Activated CD8-positive, alpha-beta memory T cell treated with anti-CD3 and anti-CD28 coated beads, Interleukin-2, amount 10 ng/mL, durations not matched to agents 7 days and 5 days (primary cell): Measurements from ENCODE around the gene CDH8. TPM values are rescaled to one million over a fixed set of nuclear protein-coding genes. Genes with fewer than 3 reads are reported as not detected.
"Not testable (repeated sequence)": the region's sequence is repeated elsewhere in the genome, so short reads cannot be mapped to it uniquely, and the experiment has no call there.

Experiments used
- ATAC-seq: fragments of 150-1000 bp; cut with Tn5 transposase; one replicate; pipeline ENCODE4 v1.10.0; 2021; ENCODE audit warnings: moderate library complexity
- CTCF ChIA-PET: fragments of 350-600 bp; sonication (Branson Sonifier 250); formaldehyde crosslinking; loops from one replicate; lab custom pipeline; 2021; ENCODE audit warnings: antibody characterized with exemption; lab: Charles Lee
- DNase-seq: peaks from one replicate; pipeline ENCODE4 v3.0.0-alpha.2; 2020
- H3K27ac Mint-ChIP-seq: one replicate; pipeline ENCODE4 v1.8.0; 2021; ENCODE audit warnings: mild to moderate bottlenecking, mixed read lengths
- H3K27me3 Mint-ChIP-seq: one replicate; pipeline ENCODE4 v1.8.0; 2021; ENCODE audit warnings: mixed read lengths
- H3K36me3 Mint-ChIP-seq: one replicate; pipeline ENCODE4 v1.8.0; 2021; ENCODE audit warnings: mild to moderate bottlenecking, mixed read lengths
- H3K4me1 Mint-ChIP-seq: one replicate; pipeline ENCODE4 v1.8.0; 2021; ENCODE audit warnings: mixed read lengths
- H3K4me3 Mint-ChIP-seq: one replicate; pipeline ENCODE4 v1.8.0; 2021; ENCODE audit warnings: mild to moderate bottlenecking, moderate library complexity, mixed read lengths
- H3K9me3 Mint-ChIP-seq: one replicate; pipeline ENCODE4 v1.8.0; 2022; ENCODE audit warnings: low read depth, mixed read lengths
- total RNA-seq, 2 experiments: library from RNA; stranded (reverse); gene quantifications; one replicate each; pipeline ENCODE4 v1.2.3, GENCODE V29; 2021

The CDH8 gene
- total RNA-seq, 2 experiments from 2014 or later: not detected

- DNase-seq (no peak), ATAC-seq (no peak)
- Mint-ChIP-seq H3K27ac (no peak overlapping the region), H3K9me3 (peaks cover 8% of the 10 kb centered on the region), H3K4me3 (no peak overlapping the region), H3K4me1 (no peaks in the 10 kb centered on the region), H3K36me3 (no peaks in the 10 kb centered on the region), H3K27me3 (no peaks in the 10 kb centered on the region)
- CTCF ChIA-PET: no interaction called here
Observed at GRCh38 chr16:61715393-61715792, 320.8 kb downstream of the CDH8 start.

GRCh38 chr16:61713787-61714186 is 322.5 kb downstream of the CDH8 start:
- no peak overlapping the region for H3K27ac Mint-ChIP-seq
- ATAC-seq (no peak), DNase-seq (no peak)
- no peaks in the 10 kb centered on the region for H3K4me1 Mint-ChIP-seq
- peaks cover 6% of the 10 kb centered on the region for H3K9me3 Mint-ChIP-seq
- H3K36me3 Mint-ChIP-seq: no peaks in the 10 kb centered on the region
- H3K4me3 Mint-ChIP-seq: no peak overlapping the region
- H3K27me3 Mint-ChIP-seq: no peaks in the 10 kb centered on the region
- CTCF ChIA-PET: no interaction called here

DNA sequence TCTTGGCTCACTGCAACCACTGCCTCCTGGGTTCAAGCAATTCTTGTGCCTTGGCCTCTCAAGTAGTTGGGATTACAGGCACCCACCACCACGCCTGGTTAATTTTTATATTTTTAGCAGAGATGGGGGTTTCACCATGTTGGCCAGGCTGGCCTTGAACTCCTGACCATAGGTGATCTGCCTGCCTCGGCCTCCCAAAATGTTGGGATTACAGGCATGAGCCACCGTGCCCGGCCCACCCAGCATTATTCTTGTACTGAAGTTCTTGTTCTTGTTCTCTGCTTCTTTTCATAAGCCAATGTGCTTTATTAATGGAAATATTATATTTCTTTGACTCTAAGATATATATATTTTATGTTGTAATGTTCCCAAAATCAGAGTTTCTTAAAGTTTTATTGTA is 336.6 kb downstream of the CDH8 start:
- H3K4me3 Mint-ChIP-seq, H3K27me3 Mint-ChIP-seq, DNase-seq, H3K36me3 Mint-ChIP-seq, ATAC-seq, H3K4me1 Mint-ChIP-seq, CTCF ChIA-PET, H3K27ac Mint-ChIP-seq: not testable (repeated sequence)
- H3K9me3 Mint-ChIP-seq: peaks cover 12% of the 10 kb centered on the region

GRCh38 chr16:61684541-61684940 is 351.7 kb downstream of the CDH8 start:
- CTCF ChIA-PET: no interaction called here
- Mint-ChIP-seq H3K27me3 (no peaks in the 10 kb centered on the region), H3K27ac (no peak overlapping the region)

DNA sequence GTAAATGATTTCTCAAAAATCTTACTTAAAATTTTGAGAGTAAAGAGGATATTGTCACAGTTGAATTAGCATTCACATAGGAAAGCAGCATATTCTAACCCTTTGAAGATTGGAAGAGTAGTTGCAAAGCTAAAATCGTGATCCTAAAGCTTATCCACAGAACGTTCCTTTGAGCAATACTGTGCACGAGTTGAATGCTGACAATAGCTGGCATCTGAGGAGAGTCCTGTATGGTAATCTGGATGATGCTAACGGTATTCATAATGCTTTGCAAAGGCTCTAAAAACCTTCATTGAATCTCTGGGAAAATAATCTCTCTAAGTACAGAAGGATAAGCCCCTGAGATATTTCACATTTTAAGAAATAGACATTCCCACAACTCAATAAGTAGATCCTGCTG is 354.6 kb downstream of the CDH8 start:
- no peak overlapping the region for H3K27ac Mint-ChIP-seq
- ATAC-seq: no peak

More at GRCh38 chr16:61684541-61684940, 351.7 kb downstream of the CDH8 start:
- Mint-ChIP-seq H3K36me3 (no peaks in the 10 kb centered on the region), H3K9me3 (peaks cover 13% of the 10 kb centered on the region), H3K4me1 (no peaks in the 10 kb centered on the region), H3K4me3 (no peak overlapping the region)
- DNase-seq (no peak), ATAC-seq (no peak)

GRCh38 chr16:61681124-61681523 is 355.1 kb downstream of the CDH8 start:
- Mint-ChIP-seq H3K27me3 (no peaks in the 10 kb centered on the region), H3K36me3 (no peaks in the 10 kb centered on the region), H3K4me1 (no peaks in the 10 kb centered on the region), H3K27ac (no peak overlapping the region), H3K4me3 (no peak overlapping the region), H3K9me3 (peaks cover 12% of the 10 kb centered on the region)
- ATAC-seq (no peak), DNase-seq (no peak)
- CTCF ChIA-PET: no interaction called here

More for the DNA sequence above, 354.6 kb downstream of the CDH8 start:
- H3K4me1 Mint-ChIP-seq: no peaks in the 10 kb centered on the region
- H3K36me3 Mint-ChIP-seq: no peaks in the 10 kb centered on the region
- peaks cover 12% of the 10 kb centered on the region for H3K9me3 Mint-ChIP-seq
- no peak for DNase-seq
- CTCF ChIA-PET: no interaction called here
- no peaks in the 10 kb centered on the region for H3K27me3 Mint-ChIP-seq
- no peak overlapping the region for H3K4me3 Mint-ChIP-seq

DNA sequence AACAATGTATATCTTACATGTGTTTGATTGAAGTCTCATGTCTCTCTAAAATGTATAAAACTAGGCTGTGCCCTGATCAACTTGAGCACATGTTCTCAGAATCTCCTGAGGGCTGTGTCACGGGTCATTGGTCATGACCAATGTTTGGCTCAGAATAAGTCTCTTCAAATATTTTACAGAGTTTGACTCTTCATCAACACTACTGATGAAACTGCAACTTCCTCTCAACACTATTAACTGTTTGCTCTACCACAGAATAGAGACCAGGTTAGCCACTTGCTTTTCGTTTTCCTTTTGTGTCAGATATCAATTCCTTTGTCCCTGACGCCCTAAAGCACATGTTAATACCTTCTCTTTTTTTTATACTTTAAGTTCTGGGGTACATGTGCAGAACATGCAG is 358.1 kb downstream of the CDH8 start:
- DNase-seq (no peak), ATAC-seq (no peak)
- Mint-ChIP-seq H3K36me3 (no peaks in the 10 kb centered on the region), H3K27ac (no peak overlapping the region), H3K4me1 (no peaks in the 10 kb centered on the region), H3K9me3 (peaks cover 11% of the 10 kb centered on the region), H3K4me3 (no peak overlapping the region), H3K27me3 (no peaks in the 10 kb centered on the region)
- CTCF ChIA-PET: no interaction called here

DNA sequence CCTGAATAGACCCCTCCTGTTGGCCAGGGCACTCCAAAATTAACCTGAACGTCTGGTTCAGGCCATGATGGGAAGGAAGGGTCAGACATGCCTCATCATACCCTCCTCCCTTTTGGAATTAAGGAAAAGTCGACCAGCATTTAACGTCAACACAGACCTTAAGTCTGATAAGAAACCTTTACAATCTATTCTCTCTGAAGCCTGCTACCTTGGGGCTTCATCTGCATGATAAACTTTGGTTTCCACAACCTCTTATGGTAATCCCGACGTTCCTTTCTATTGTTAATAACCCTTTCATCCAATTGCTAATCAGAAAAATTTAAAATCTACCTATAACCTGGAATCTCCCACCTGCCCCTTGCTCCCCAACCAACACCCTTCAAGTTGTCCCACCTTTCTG is 358.5 kb downstream of the CDH8 start:
- H3K27me3 Mint-ChIP-seq: no peaks in the 10 kb centered on the region
- CTCF ChIA-PET: no interaction called here

GRCh38 chr16:61676740-61677139 is 359.5 kb downstream of the CDH8 start:
- H3K36me3 Mint-ChIP-seq: no peaks in the 10 kb centered on the region
- H3K4me1 Mint-ChIP-seq: no peaks in the 10 kb centered on the region
- CTCF ChIA-PET: no interaction called here
- H3K27me3 Mint-ChIP-seq: no peaks in the 10 kb centered on the region
- no peak for DNase-seq
- no peak overlapping the region for H3K27ac Mint-ChIP-seq
- no peak overlapping the region for H3K4me3 Mint-ChIP-seq
- ATAC-seq: no peak
- H3K9me3 Mint-ChIP-seq: peaks cover 11% of the 10 kb centered on the region

More for the DNA sequence above, 358.5 kb downstream of the CDH8 start:
- Mint-ChIP-seq H3K9me3 (peaks cover 11% of the 10 kb centered on the region), H3K36me3 (no peaks in the 10 kb centered on the region), H3K4me3 (no peak overlapping the region), H3K4me1 (no peaks in the 10 kb centered on the region), H3K27ac (no peak overlapping the region)
- no peak for DNase-seq
- ATAC-seq: no peak

DNA sequence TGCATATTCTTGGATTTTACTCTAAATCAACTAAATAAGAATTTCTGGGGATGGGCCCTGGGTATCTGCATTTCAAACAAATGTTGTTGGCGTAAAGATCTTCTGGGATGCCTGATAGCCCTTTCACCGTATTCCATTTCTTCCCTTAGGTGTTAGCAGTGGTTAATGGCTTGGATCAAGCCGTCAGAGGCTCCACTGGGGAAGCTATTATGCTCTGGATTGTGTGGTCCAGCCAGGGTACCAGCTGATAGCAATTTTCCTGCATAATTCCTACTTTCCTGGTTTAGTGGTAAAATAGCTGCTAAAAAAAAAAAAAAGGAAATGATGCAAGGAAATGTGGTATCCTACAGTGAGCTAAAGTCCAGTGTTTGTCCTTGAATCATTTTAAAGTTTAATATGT is 365.1 kb downstream of the CDH8 start:
- no peaks in the 10 kb centered on the region for H3K36me3 Mint-ChIP-seq
- H3K27me3 Mint-ChIP-seq: no peaks in the 10 kb centered on the region
- DNase-seq (no peak), ATAC-seq (no peak)
- no peak overlapping the region for H3K27ac Mint-ChIP-seq
- peaks cover 14% of the 10 kb centered on the region for H3K9me3 Mint-ChIP-seq
- no peak overlapping the region for H3K4me3 Mint-ChIP-seq
- CTCF ChIA-PET: no interaction called here
- no peaks in the 10 kb centered on the region for H3K4me1 Mint-ChIP-seq

- no peaks in the 10 kb centered on the region for H3K36me3 Mint-ChIP-seq
- CTCF ChIA-PET: no interaction called here
- DNase-seq (no peak), ATAC-seq (no peak)
- no peak overlapping the region for H3K4me3 Mint-ChIP-seq
- H3K27ac Mint-ChIP-seq: no peak overlapping the region
- no peaks in the 10 kb centered on the region for H3K27me3 Mint-ChIP-seq
- H3K4me1 Mint-ChIP-seq: no peaks in the 10 kb centered on the region
- peaks cover 22% of the 10 kb centered on the region for H3K9me3 Mint-ChIP-seq
Observed at GRCh38 chr16:61665512-61665911, 370.7 kb downstream of the CDH8 start.

- Mint-ChIP-seq H3K27me3 (no peaks in the 10 kb centered on the region), H3K4me1 (no peaks in the 10 kb centered on the region), H3K9me3 (peaks cover 17% of the 10 kb centered on the region), H3K4me3 (no peak overlapping the region), H3K36me3 (no peaks in the 10 kb centered on the region), H3K27ac (no peak overlapping the region)
- CTCF ChIA-PET: no interaction called here
- DNase-seq (no peak), ATAC-seq (no peak)
Observed at GRCh38 chr16:61659936-61660335, 376.3 kb downstream of the CDH8 start.

DNA sequence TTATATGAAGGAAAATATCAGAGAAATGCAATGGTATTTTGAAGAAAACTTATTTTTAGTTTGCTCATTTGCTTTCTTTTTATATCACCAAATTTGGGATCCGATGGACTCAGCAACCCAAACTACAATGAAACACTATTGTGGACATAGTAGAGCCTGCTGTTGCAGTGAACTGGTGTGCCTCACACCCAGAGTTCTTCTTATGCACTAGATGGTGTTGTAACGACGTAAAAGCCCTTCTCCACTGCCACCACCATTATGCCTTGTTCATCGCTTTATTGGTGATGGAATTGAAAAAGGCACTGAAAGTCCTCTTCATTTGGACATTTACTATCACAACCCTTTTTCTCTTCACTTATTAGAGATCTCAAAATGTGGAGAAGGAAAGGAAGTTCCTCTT is 381.3 kb downstream of the CDH8 start:
- CTCF ChIA-PET: no interaction called here
- Mint-ChIP-seq H3K27me3 (no peaks in the 10 kb centered on the region), H3K27ac (no peak overlapping the region)

DNA sequence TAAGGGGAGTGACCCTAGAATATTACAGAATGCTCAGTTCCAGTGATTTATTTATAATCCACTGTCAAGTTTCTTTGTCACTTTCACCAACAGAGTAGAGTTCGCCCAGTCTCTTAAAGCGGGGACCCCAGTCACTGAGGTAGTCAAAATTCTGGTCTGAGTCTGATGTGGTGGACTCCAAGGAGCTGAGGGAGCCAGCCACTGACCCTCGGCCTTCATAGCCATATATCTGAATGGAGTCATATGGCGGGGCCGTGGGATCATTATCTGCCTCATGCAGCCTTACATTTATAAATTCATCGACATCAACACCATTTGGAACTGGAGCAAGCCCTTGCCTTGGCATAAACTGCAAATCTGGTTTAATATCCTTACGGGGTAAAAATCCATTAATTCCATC is 382.7 kb downstream of the CDH8 start:
- DNase-seq: no peak
- CTCF ChIA-PET: no interaction called here
- Mint-ChIP-seq H3K27me3 (no peaks in the 10 kb centered on the region), H3K27ac (no peak overlapping the region), H3K4me1 (no peaks in the 10 kb centered on the region), H3K9me3 (peaks cover 14% of the 10 kb centered on the region), H3K36me3 (no peaks in the 10 kb centered on the region), H3K4me3 (no peak overlapping the region)
- ATAC-seq: no peak

More for the DNA sequence above, 381.3 kb downstream of the CDH8 start:
- ATAC-seq (no peak), DNase-seq (no peak)
- no peak overlapping the region for H3K4me3 Mint-ChIP-seq
- H3K9me3 Mint-ChIP-seq: peaks cover 14% of the 10 kb centered on the region
- no peaks in the 10 kb centered on the region for H3K4me1 Mint-ChIP-seq
- no peaks in the 10 kb centered on the region for H3K36me3 Mint-ChIP-seq

DNA sequence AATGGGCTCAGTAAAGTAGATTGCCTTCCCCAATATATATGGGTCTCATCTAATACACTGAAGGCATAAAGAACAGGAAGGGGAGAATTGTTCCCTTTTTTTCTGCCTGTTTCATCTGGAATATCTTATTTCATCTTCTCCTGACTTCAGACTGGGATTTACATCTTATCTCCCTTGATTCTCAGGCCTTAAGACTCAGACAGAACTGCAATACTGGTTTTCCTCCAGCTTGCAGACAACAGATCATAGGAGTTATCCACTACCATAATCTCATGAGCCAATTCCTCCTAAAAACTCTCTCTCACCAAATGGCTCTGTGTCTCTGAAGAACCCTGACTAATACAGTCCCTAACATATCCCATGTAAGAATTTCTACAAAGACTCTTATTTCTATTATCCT is 390.7 kb downstream of the CDH8 start:
- Mint-ChIP-seq H3K9me3 (peaks cover 15% of the 10 kb centered on the region), H3K4me1 (no peaks in the 10 kb centered on the region), H3K36me3 (no peaks in the 10 kb centered on the region), H3K27me3 (no peaks in the 10 kb centered on the region), H3K27ac (no peak overlapping the region), H3K4me3 (no peak overlapping the region)
- DNase-seq (no peak), ATAC-seq (no peak)
- CTCF ChIA-PET: no interaction called here
